Astrocyte (in vitro differentiated cells and primary cell): Measurements from ENCODE around the gene FEM1B.

Experiments
- CTCF ChIP-seq: IDR thresholded peaks from 2 replicates; pipeline ENCODE4 v1.5.1; 2011; ENCODE audit warnings: low read depth, mild to moderate bottlenecking, inconsistent platforms, low read length, moderate library complexity; ENCODE audit not compliant: insufficient read depth
- EZH2 ChIP-seq: IDR thresholded peaks from 2 replicates; pipeline ENCODE4 v1.6.1; 2012; ENCODE audit warnings: mild to moderate bottlenecking, low read length, inconsistent platforms; ENCODE audit not compliant: insufficient read depth

- TF ChIP-seq EZH2, result no peak
- TF ChIP-seq CTCF, result no peak
Measured at GRCh38 chr15:68311859-68312557, 34.5 kb downstream of the FEM1B start.
